Ovary (tissue), 9 donors: ENCODE measurements around the gene ADCY1. TPM values are rescaled to one million over a fixed set of nuclear protein-coding genes. Genes with fewer than 3 reads are reported as not detected.

Experiments
- DNase-seq, 5 donors: peaks; one replicate each; pipeline ENCODE4 v3.0.0-alpha.2; 2019 to 2020
- H3K27ac ChIP-seq, 2 donors: fragments of 200-600 bp; one replicate each; pipeline versions ENCODE4 v1.5.1 to v1.8.0; 2019 to 2022
- H3K27me3 ChIP-seq: fragments of 200-600 bp; one replicate; pipeline ENCODE4 v1.8.0; 2022
- H3K36me3 ChIP-seq: fragments of 200-600 bp; sonication (generic); one replicate; pipeline ENCODE4 v1.5.1; 2019
- H3K4me1 ChIP-seq: one replicate; pipeline ENCODE4 v1.8.1; 2013; ENCODE audit warnings: mild to moderate bottlenecking, moderate library complexity; ENCODE audit not compliant: insufficient read depth
- H3K4me3 ChIP-seq: fragments of 200-600 bp; sonication (generic); one replicate; pipeline ENCODE4 v1.5.1; 2017
- H3K9me3 ChIP-seq, 2 donors: fragments of 200-600 bp in 1 of 2; sonication (generic) in 1 of 2; one replicate each; pipeline versions ENCODE4 v1.5.1 to v1.8.1; 2013 to 2019; ENCODE audit warnings: mild to moderate bottlenecking in 1 of 2, moderate library complexity in 1 of 2
- EP300 ChIP-seq: sonication (generic); formaldehyde crosslinking; IDR thresholded peaks from one replicate; pipeline ENCODE4 v1.6.1; 2017; ENCODE audit warnings: antibody characterized with exemption
- POLR2A ChIP-seq: fragments of 450-650 bp; IDR thresholded peaks from one replicate; pipeline ENCODE4 v1.6.1; 2017; ENCODE audit warnings: antibody characterized with exemption, mild to moderate bottlenecking, moderate library complexity
- WGBS, 3 donors: extraction: QIAGEN DNeasy Blood & Tissue Kit in 1 of 3; methylation state at CpG; one replicate each; pipeline versions ENCODE4 v1.1.5 to v1.1.7; 2013 to 2017; 5-methylcytosine and 5-hydroxymethylcytosine counted together
- intact Hi-C, 4 donors: fragments of 100-400 bp; cut with DNase I; formaldehyde crosslinking; loops; one replicate each; pipeline versions ENCODE4 v1.11.0 to v1.15.1; 2022 to 2023
- polyA plus RNA-seq, 2 donors: library from polyadenylated mRNA; stranded (reverse); fragments of 200-250 nt in 1 of 2; fragments of 350-450 nt in 1 of 2; fragmentation: Illumina TruSeq in 1 of 2; extraction: RNeasy Lipid Tissue Mini Kit (QIAGEN cat#74804) in 1 of 2; gene quantifications; one replicate each; pipeline ENCODE4 v1.2.3, GENCODE V29; 2013 to 2014
- total RNA-seq, 7 donors: library from RNA; depleted of rRNA in 2 of 7; stranded (reverse); fragments of >200 nt in 2 of 7; fragmentation: NEBNext Ultra II Directional in 3 of 7; extraction: Animal tissue kit (Norgen Biotek cat#: 25700) in 3 of 7; gene quantifications; one replicate each; pipeline versions ENCODE4 v1.1.0 to v1.2.4, GENCODE V29; 2016 to 2023
- TF ChIP-seq, protein P1 (sequence below), 3 donors: fragments of 450-650 bp in 2 of 3; fragments of 200-600 bp in 1 of 3; IDR thresholded peaks; one replicate each; pipeline versions ENCODE4 v1.5.1 to v1.8.0; 2016 to 2022; ENCODE audit warnings: antibody characterized with exemption in 3 of 3, mild to moderate bottlenecking in 1 of 3
- donor health status: DM: no; HTN: no; CAD: no; lungs with moderate emphysema.
- donor health status: DM: no; HTN: no; CAD: no.
- donor health status: Bipolar disorder and iron deficiency.
- donor health status: DM: yes; HTN: yes; CAD: no.
- donor health status: DM: no; HTN: no; CAD: no.
- donor health status: DM: yes; HTN: yes; CAD: no.

Gene ADCY1
- total and polyA plus RNA-seq, 9 donors = 0.40 to 3.7 (median 1.7) TPM

DNA sequence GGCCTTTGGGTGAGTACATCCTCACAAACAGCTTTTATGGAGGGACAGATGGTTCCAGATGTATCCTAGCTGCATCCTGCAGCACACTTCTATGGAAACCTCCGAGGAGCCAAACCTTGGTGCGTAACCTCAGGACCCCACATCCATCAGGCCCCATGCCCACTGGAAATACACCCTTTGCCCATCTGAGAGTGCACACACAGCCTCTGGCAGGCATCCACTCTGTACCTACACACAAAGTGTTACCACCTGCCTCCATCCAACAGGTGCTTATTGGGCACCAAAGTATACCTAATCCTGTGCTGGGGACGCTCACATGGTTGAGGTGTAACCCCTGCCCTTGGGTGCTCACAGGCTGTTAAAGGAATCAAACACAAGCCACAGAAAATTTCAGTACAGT is 117.9 kb downstream of the ADCY1 start:
- Histone ChIP-seq H3K27me3 (no peaks in the 10 kb centered on the region), H3K4me3 (no peak overlapping the region), H3K9me3 (no peaks in the 10 kb centered on the region), H3K36me3 (no peaks in the 10 kb centered on the region), H3K27ac (no peak overlapping the region), H3K4me1 (no peaks in the 10 kb centered on the region)
- no peak for DNase-seq
- intact Hi-C loops = no loop called here
- 87 to 100% (median 89%) methylated on average over 3 of the region's 3 CpGs for WGBS, 3 donors
- TF ChIP-seq, protein P1, sequence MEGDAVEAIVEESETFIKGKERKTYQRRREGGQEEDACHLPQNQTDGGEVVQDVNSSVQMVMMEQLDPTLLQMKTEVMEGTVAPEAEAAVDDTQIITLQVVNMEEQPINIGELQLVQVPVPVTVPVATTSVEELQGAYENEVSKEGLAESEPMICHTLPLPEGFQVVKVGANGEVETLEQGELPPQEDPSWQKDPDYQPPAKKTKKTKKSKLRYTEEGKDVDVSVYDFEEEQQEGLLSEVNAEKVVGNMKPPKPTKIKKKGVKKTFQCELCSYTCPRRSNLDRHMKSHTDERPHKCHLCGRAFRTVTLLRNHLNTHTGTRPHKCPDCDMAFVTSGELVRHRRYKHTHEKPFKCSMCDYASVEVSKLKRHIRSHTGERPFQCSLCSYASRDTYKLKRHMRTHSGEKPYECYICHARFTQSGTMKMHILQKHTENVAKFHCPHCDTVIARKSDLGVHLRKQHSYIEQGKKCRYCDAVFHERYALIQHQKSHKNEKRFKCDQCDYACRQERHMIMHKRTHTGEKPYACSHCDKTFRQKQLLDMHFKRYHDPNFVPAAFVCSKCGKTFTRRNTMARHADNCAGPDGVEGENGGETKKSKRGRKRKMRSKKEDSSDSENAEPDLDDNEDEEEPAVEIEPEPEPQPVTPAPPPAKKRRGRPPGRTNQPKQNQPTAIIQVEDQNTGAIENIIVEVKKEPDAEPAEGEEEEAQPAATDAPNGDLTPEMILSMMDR (IDR thresholded peaks at IDR 0.05) = no peak
- TF ChIP-seq POLR2A (no peak), EP300 (no peak)

GRCh38 chr7:45695249-45695995 is 121.3 kb downstream of the ADCY1 start:
- no peaks in the 10 kb centered on the region for H3K9me3 ChIP-seq
- no peaks in the 10 kb centered on the region for H3K36me3 ChIP-seq
- WGBS, 3 donors = 66 to 79% (median 79%) methylated on average over 5 of the region's 5 CpGs
- no peaks in the 10 kb centered on the region for H3K27me3 ChIP-seq
- H3K4me3 ChIP-seq = no peak overlapping the region
- no peaks in the 10 kb centered on the region for H3K4me1 ChIP-seq
- no peak for DNase-seq
- no peak overlapping the region for H3K27ac ChIP-seq
- TF ChIP-seq, protein P1 (IDR thresholded peaks at IDR 0.05) = no peak
- no peak for TF ChIP-seq EP300
- no peak for TF ChIP-seq POLR2A
- intact Hi-C loops = no loop called here

DNA sequence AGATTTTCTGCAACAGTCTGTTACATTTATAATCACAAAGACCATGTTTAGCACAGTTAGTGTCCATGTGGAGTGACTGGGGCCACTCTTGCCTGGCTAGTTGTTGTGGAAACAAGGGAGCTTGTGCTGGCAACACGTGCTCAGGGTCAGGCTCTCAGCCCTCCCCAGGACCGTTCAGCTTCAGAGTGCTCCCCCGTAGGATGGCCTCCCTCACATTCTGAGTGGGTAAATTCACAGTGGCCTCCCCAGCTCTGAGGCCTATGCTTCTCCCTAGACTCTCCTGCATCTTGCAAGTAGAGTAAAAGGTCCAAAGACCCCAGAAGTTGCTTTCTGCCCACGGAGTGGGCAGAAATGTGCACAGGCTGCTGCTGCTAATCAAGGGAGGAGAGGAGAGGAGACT is 122.3 kb downstream of the ADCY1 start:
- 35 to 63% (median 39%) methylated on average over 4 of the region's 4 CpGs for WGBS, 3 donors
- Histone ChIP-seq H3K27me3 (no peaks in the 10 kb centered on the region), H3K4me3 (no peak overlapping the region), H3K36me3 (no peaks in the 10 kb centered on the region), H3K4me1 (no peaks in the 10 kb centered on the region), H3K27ac (no peak overlapping the region), H3K9me3 (no peaks in the 10 kb centered on the region)
- intact Hi-C loops = no loop called here
- no peak for DNase-seq
- TF ChIP-seq POLR2A = no peak
- TF ChIP-seq, protein P1 (IDR thresholded peaks at IDR 0.05) = no peak
- TF ChIP-seq EP300 = no peak

DNA sequence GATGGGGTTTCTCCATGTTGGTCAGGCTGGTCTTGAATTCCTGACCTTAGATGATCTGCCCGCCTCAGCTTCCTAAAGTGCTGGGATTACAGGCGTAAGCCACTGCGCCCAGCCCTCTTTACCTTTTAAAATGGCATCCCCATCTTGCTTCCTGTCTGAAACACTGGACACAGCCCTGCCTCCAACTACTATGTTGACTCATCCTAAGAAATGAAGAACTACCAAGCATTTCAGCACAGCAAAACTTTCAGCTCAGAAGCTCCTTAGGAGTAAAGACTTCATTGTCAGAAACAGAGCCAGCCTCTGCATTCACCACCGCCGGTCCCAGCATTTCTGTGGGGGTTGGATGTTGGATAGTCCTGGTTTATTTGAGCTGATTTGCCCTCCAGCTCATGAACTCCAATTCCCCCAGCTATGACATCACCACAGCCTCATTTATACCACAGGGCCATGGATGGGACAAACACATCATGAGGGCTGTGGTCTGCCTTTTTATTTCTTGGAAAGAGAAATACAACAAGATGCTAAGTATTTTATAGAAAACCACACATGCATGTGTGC is 123.5 kb downstream of the ADCY1 start:
- Histone ChIP-seq H3K27ac (no peak overlapping the region), H3K27me3 (no peaks in the 10 kb centered on the region), H3K4me1 (no peaks in the 10 kb centered on the region), H3K4me3 (no peak overlapping the region), H3K36me3 (no peaks in the 10 kb centered on the region), H3K9me3 (no peaks in the 10 kb centered on the region)
- DNase-seq = no peak
- WGBS, 3 donors = 88 to 93% (median 93%) methylated on average over 5 of the region's 5 CpGs
- no peak for TF ChIP-seq EP300
- TF ChIP-seq, protein P1 (IDR thresholded peaks at IDR 0.05) = no peak
- intact Hi-C loops = no loop called here
